ENCODE results near the gene NKAIN2.

DNA sequence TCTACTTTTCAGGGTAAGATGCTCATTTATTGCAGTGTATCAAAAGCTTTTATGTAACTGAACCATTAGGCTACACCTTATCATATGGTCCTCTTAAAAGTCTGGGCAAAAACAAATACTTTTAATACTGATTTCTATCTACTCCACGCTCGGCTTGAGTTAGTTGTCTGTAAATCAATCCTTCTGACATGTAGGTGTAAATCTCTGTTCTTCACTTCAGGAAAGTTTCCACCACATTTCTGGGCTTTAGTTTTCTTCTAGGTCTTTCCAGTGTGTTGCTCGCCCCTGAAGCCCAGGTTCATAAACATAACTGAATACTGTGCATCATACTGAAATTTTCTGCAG, 1069.4 kb downstream of the NKAIN2 start:
- TF ChIP-seq, protein P1, sequence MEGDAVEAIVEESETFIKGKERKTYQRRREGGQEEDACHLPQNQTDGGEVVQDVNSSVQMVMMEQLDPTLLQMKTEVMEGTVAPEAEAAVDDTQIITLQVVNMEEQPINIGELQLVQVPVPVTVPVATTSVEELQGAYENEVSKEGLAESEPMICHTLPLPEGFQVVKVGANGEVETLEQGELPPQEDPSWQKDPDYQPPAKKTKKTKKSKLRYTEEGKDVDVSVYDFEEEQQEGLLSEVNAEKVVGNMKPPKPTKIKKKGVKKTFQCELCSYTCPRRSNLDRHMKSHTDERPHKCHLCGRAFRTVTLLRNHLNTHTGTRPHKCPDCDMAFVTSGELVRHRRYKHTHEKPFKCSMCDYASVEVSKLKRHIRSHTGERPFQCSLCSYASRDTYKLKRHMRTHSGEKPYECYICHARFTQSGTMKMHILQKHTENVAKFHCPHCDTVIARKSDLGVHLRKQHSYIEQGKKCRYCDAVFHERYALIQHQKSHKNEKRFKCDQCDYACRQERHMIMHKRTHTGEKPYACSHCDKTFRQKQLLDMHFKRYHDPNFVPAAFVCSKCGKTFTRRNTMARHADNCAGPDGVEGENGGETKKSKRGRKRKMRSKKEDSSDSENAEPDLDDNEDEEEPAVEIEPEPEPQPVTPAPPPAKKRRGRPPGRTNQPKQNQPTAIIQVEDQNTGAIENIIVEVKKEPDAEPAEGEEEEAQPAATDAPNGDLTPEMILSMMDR (IDR thresholded peaks at IDR 0.05): no peak
- TF ChIP-seq POLR2AphosphoS5 (IDR thresholded peaks at IDR 0.05): no peak

Measured in sigmoid colon (tissue), 4 donors.